Neutrophil (primary cell): ENCODE measurements around the gene PLEKHM2.

ENCODE experiments used
- H3K27ac ChIP-seq: fragments of 200-600 bp; sonication (generic); 2 replicates; pipeline ENCODE4 v1.5.1; 2016; ENCODE audit warnings: mild to moderate bottlenecking, moderate library complexity
- H3K27me3 ChIP-seq: fragments of 200-600 bp; sonication (generic); 2 replicates; pipeline ENCODE4 v1.6.0; 2016; ENCODE audit warnings: mild to moderate bottlenecking
- H3K36me3 ChIP-seq: fragments of 200-600 bp; sonication (generic); 2 replicates; pipeline ENCODE4 v1.5.1; 2017
- H3K4me1 ChIP-seq, 2 experiments: fragments of 200-600 bp in 1 of 2; sonication (generic) in 1 of 2; 1 replicate in 1 of 2; 2 replicates in 1 of 2; pipeline versions ENCODE4 v1.5.1 to v1.6.1; 2013 to 2016; ENCODE audit warnings: low read depth in 1 of 2, low read length in 1 of 2, mild to moderate bottlenecking in 1 of 2, moderate library complexity in 1 of 2; ENCODE audit not compliant: control insufficient read depth in 1 of 2, insufficient read depth in 1 of 2
- H3K4me3 ChIP-seq, 2 experiments: fragments of 200-600 bp in 1 of 2; sonication (generic) in 1 of 2; 1 replicate in 1 of 2; 2 replicates in 1 of 2; pipeline ENCODE4 v1.5.1; 2013 to 2016; ENCODE audit warnings: low read depth in 1 of 2, low read length in 1 of 2, mild to moderate bottlenecking in 1 of 2, moderate library complexity in 1 of 2
- H3K9me3 ChIP-seq: fragments of 200-600 bp; sonication (generic); 2 replicates; pipeline ENCODE4 v1.5.1; 2016
- CTCF ChIP-seq: fragments of 200-600 bp; sonication (generic); IDR thresholded peaks from 2 replicates; pipeline ENCODE4 v1.5.1; 2016; ENCODE audit warnings: antibody characterized with exemption

The PLEKHM2 gene

GRCh38 chr1:15708486-15709137 is 24.5 kb downstream of the PLEKHM2 start:
- H3K4me1 ChIP-seq: no peaks in the 10 kb centered on the region
- no peak overlapping the region for H3K27ac ChIP-seq
- no peaks in the 10 kb centered on the region for H3K9me3 ChIP-seq
- no peak for TF ChIP-seq CTCF
- H3K36me3 ChIP-seq: peaks cover 16% of the 10 kb centered on the region
- no peak overlapping the region for H3K4me3 ChIP-seq
- no peaks in the 10 kb centered on the region for H3K27me3 ChIP-seq

- Histone ChIP-seq H3K27me3 (no peaks in the 10 kb centered on the region), H3K36me3 (peaks cover 16% of the 10 kb centered on the region), H3K4me3 (no peak overlapping the region), H3K27ac (no peak overlapping the region), H3K4me1 (no peaks in the 10 kb centered on the region), H3K9me3 (no peaks in the 10 kb centered on the region)
- TF ChIP-seq CTCF: no peak
Measured at GRCh38 chr1:15709226-15709625, 25.1 kb downstream of the PLEKHM2 start.

GRCh38 chr1:15712168-15712567 is 28.0 kb downstream of the PLEKHM2 start:
- no peaks in the 10 kb centered on the region for H3K4me1 ChIP-seq
- no peaks in the 10 kb centered on the region for H3K27me3 ChIP-seq
- no peaks in the 10 kb centered on the region for H3K9me3 ChIP-seq
- H3K36me3 ChIP-seq: peaks cover 15% of the 10 kb centered on the region
- H3K4me3 ChIP-seq: no peak overlapping the region
- TF ChIP-seq CTCF: no peak
- H3K27ac ChIP-seq: no peak overlapping the region

- peaks cover 37% of the 10 kb centered on the region for H3K36me3 ChIP-seq
- H3K4me3 ChIP-seq: no peak overlapping the region
- no peak for TF ChIP-seq CTCF
Measured at GRCh38 chr1:15714406-15715136, 30.5 kb downstream of the PLEKHM2 start.

GRCh38 chr1:15717418-15718125 is 33.5 kb downstream of the PLEKHM2 start:
- no peak for TF ChIP-seq CTCF
- Histone ChIP-seq H3K4me3 (no peak overlapping the region), H3K36me3 (peaks cover 67% of the 10 kb centered on the region), H3K9me3 (no peaks in the 10 kb centered on the region), H3K4me1 (no peaks in the 10 kb centered on the region), H3K27ac (no peak overlapping the region), H3K27me3 (no peaks in the 10 kb centered on the region)

More at GRCh38 chr1:15714406-15715136, 30.5 kb downstream of the PLEKHM2 start:
- Histone ChIP-seq H3K27ac (no peak overlapping the region), H3K4me1 (no peaks in the 10 kb centered on the region), H3K27me3 (no peaks in the 10 kb centered on the region), H3K9me3 (no peaks in the 10 kb centered on the region)
